Hepatocyte (in vitro differentiated cells): ENCODE measurements around the gene FAM20C. TPM values are rescaled to one million over a fixed set of nuclear protein-coding genes. Genes with fewer than 3 reads are reported as not detected.

Experiments used
- DNase-seq: peaks from one replicate; pipeline ENCODE4 v3.0.0-alpha.2; 2016; ENCODE audit warnings: low spot score
- H2AFZ ChIP-seq: fragments of 200-600 bp; sonication (generic); 2 replicates; pipeline ENCODE4 v1.6.0; 2016; ENCODE audit warnings: antibody characterized with exemption, mild to moderate bottlenecking
- H3K27ac ChIP-seq: fragments of 200-600 bp; sonication (generic); 2 replicates; pipeline ENCODE4 v1.5.1; 2016; ENCODE audit warnings: mild to moderate bottlenecking
- H3K27me3 ChIP-seq: fragments of 200-600 bp; sonication (generic); 2 replicates; pipeline ENCODE4 v1.6.1; 2016
- H3K36me3 ChIP-seq: fragments of 200-600 bp; sonication (generic); replicated peaks from 2 replicates; pipeline ENCODE4 v1.5.1; 2016; ENCODE audit warnings: low read depth; ENCODE audit not compliant: insufficient read depth
- H3K4me1 ChIP-seq: fragments of 200-600 bp; sonication (generic); 2 replicates; pipeline ENCODE4 v1.5.1; 2016; ENCODE audit warnings: mild to moderate bottlenecking, moderate library complexity; ENCODE audit not compliant: insufficient read depth
- H3K4me2 ChIP-seq: fragments of 200-600 bp; sonication (generic); 2 replicates; pipeline ENCODE4 v1.6.0; 2016
- H3K4me3 ChIP-seq: fragments of 200-600 bp; sonication (generic); 2 replicates; pipeline ENCODE4 v1.5.1; 2016; ENCODE audit warnings: mild to moderate bottlenecking
- H3K79me2 ChIP-seq: fragments of 200-600 bp; sonication (generic); 2 replicates; pipeline ENCODE4 v1.6.0; 2017; ENCODE audit warnings: mild to moderate bottlenecking
- H3K9me2 ChIP-seq: fragments of 200-600 bp; sonication (generic); replicated peaks from 2 replicates; pipeline ENCODE4 v1.6.0; 2017; ENCODE audit warnings: mild to moderate bottlenecking; ENCODE audit not compliant: insufficient read depth
- H3K9me3 ChIP-seq: fragments of 200-600 bp; sonication (generic); 2 replicates; pipeline ENCODE4 v1.5.1; 2016; ENCODE audit warnings: low read depth, mild to moderate bottlenecking
- H4K20me1 ChIP-seq: fragments of 200-600 bp; sonication (generic); 2 replicates; pipeline ENCODE4 v1.6.0; 2016; ENCODE audit warnings: mild to moderate bottlenecking; ENCODE audit not compliant: insufficient read depth, poor library complexity, severe bottlenecking
- EZH2 ChIP-seq: fragments of 200-600 bp; sonication (generic); IDR thresholded peaks from 2 replicates; pipeline ENCODE4 v1.6.1; 2016; ENCODE audit warnings: antibody characterized with exemption, mild to moderate bottlenecking, borderline replicate concordance
- EZH2phosphoT487 ChIP-seq: fragments of 200-600 bp; sonication (generic); IDR thresholded peaks from one replicate; pipeline ENCODE4 v1.6.1; 2018; ENCODE audit warnings: antibody characterized with exemption, mild to moderate bottlenecking, low read depth, moderate library complexity; ENCODE audit not compliant: unreplicated experiment, severe bottlenecking
- WGBS: methylation state at CpG from one replicate; pipeline ENCODE4 v1.1.6; 2016; ENCODE audit warnings: low lambda C conversion rate; ENCODE audit errors: missing lambda C conversion rate; 5-methylcytosine and 5-hydroxymethylcytosine counted together
- polyA plus RNA-seq: library from polyadenylated mRNA; unstranded; fragments of >200 nt; fragmentation: Nextera tagmentation; extraction: Ambion mirVana; gene quantifications from 2 replicates; pipeline ENCODE4 v1.2.1, GENCODE V29; 2016
- total RNA-seq: library from RNA; depleted of rRNA; stranded (reverse); fragments of >200 nt; gene quantifications from 2 replicates; pipeline ENCODE4 v1.2.3, GENCODE V29; 2014
- TF ChIP-seq, protein P1 (sequence below): fragments of 200-600 bp; sonication (generic); IDR thresholded peaks from 2 replicates; pipeline ENCODE4 v1.5.1; 2016; ENCODE audit warnings: antibody characterized with exemption, mild to moderate bottlenecking; ENCODE audit not compliant: poor library complexity

The FAM20C gene
- total and polyA plus RNA-seq, 2 experiments from 2014 or later = 24.4 to 42.5 TPM

DNA sequence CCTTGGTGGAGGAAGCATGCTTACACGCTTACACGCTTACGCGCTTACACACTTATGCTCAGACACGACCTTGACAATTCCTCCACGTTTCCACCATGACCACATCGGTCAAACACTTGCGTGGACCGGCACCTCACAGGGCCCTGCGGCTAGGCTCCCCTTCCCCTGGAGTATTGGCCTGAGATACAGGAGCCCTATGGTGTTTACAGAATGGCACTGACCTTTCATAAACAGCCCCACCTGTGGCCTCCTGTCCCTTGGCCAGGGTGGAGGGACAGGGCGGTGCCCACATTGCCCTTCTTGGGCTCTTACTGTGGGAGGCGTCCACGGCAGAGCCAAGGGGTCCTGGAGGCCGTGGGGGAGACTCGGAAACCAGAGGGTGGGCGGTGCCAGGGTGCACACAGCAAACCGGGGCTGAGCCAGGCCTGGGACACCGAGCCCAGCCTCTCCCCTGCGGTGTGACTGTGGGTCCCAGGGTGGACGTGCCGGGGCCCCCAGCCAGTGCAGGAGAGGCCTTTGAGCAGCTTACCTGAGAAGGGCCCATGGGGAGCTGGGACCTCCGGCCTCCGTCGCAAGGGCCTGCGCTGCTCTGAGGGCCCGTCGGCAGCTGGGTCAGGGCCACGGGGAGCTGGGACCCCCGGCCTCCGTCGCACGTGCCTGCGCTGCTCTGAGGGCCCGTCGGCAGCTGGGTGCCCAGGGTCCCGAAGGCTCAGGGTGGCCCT, 53.4 kb downstream of the FAM20C start:
- Histone ChIP-seq H3K4me3 (no peak overlapping the region), H3K27ac (no peak overlapping the region), H3K36me3 (no peaks in the 10 kb centered on the region), H3K4me1 (no peaks in the 10 kb centered on the region), H3K79me2 (no peaks in the 10 kb centered on the region), H3K4me2 (no peak overlapping the region), H3K9me3 (no peaks in the 10 kb centered on the region), H3K9me2 (no peaks in the 10 kb centered on the region), H3K27me3 (no peaks in the 10 kb centered on the region), H4K20me1 (peaks cover 2% of the 10 kb centered on the region), H2AFZ (no peak overlapping the region)
- 96% methylated on average over 31 of the region's 36 CpGs for WGBS
- TF ChIP-seq EZH2 (no peak), EZH2phosphoT487 (no peak)
- TF ChIP-seq, protein P1, sequence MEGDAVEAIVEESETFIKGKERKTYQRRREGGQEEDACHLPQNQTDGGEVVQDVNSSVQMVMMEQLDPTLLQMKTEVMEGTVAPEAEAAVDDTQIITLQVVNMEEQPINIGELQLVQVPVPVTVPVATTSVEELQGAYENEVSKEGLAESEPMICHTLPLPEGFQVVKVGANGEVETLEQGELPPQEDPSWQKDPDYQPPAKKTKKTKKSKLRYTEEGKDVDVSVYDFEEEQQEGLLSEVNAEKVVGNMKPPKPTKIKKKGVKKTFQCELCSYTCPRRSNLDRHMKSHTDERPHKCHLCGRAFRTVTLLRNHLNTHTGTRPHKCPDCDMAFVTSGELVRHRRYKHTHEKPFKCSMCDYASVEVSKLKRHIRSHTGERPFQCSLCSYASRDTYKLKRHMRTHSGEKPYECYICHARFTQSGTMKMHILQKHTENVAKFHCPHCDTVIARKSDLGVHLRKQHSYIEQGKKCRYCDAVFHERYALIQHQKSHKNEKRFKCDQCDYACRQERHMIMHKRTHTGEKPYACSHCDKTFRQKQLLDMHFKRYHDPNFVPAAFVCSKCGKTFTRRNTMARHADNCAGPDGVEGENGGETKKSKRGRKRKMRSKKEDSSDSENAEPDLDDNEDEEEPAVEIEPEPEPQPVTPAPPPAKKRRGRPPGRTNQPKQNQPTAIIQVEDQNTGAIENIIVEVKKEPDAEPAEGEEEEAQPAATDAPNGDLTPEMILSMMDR = no peak
- DNase-seq = no peak

DNA sequence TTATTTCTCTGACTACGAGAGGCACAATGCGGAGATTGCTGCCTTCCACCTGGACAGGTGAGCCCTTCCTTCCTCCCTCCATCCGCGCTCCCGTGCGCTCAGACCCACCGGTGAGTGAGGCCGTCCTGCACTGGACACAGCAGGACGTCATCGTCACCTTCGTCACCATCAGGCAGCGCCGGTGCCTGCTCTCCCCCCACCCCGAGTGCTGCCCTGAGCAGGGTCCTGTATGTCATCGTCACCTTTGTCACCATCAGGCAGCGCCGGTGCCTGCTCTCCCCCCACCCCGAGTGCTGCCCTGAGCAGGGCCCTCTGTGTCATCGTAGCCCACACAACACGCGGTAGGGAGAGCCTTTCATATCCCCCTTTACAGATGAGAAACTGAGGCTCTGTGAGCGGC, 54.1 kb downstream of the FAM20C start:
- Histone ChIP-seq H3K27ac (no peak overlapping the region), H3K9me3 (no peaks in the 10 kb centered on the region), H3K9me2 (no peaks in the 10 kb centered on the region), H3K27me3 (no peaks in the 10 kb centered on the region), H3K79me2 (no peaks in the 10 kb centered on the region), H3K36me3 (no peaks in the 10 kb centered on the region), H2AFZ (no peak overlapping the region), H3K4me3 (no peak overlapping the region), H3K4me2 (no peak overlapping the region), H4K20me1 (no peaks in the 10 kb centered on the region), H3K4me1 (no peaks in the 10 kb centered on the region)
- WGBS = 88% methylated on average over 16 of the region's 22 CpGs
- no peak for DNase-seq
- TF ChIP-seq EZH2 = no peak

DNA sequence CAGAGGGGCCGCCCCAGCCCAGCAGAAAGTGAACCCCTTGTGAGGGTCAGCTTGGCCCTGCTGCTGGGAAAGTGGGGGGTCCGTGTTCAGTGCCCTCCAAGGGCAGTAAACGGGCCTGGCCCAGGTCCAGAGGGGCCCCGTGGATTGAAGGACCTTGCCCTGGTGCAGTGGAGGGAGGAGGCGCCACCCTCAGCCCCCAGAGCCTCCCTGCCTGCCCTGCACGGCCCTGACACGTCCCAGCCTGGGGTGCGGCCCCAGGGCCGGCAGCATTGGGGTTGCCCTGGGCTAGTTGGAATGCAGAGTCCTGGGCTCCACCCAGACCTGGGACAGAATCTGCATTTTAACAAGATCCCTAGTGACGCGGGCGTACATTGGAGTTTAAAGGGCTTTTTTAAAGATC, 54.8 kb downstream of the FAM20C start:
- Histone ChIP-seq H3K36me3 (no peaks in the 10 kb centered on the region), H3K79me2 (no peaks in the 10 kb centered on the region), H3K4me1 (no peaks in the 10 kb centered on the region), H3K9me2 (no peaks in the 10 kb centered on the region), H3K27ac (no peak overlapping the region), H3K4me3 (no peak overlapping the region), H2AFZ (no peak overlapping the region), H3K9me3 (no peaks in the 10 kb centered on the region), H3K27me3 (no peaks in the 10 kb centered on the region), H4K20me1 (no peaks in the 10 kb centered on the region), H3K4me2 (no peak overlapping the region)
- 87% methylated on average over 12 of the region's 12 CpGs for WGBS
- DNase-seq = no peak
- no peak for TF ChIP-seq EZH2
- TF ChIP-seq, protein P1 = no peak
- TF ChIP-seq EZH2phosphoT487 = no peak

DNA sequence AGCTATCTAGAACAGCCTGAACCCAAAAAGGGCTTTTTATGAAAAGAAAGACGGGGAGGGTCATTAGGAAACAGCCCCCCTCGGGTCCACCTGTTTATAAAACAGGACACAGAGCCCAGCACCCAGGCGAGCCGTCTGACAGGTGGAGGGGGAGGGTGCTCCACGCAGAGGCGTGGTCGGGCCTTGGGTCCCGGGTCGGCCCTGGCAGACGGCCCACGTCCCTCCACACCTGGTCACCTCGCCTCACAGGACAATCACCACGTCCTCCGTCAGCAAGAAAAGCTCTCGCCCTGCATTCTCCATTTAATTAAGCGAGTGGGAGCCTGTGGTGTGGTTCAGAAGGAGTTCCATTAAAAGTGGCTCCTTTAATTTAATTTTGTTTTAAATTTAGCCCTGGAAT, 55.3 kb downstream of the FAM20C start:
- no peaks in the 10 kb centered on the region for H3K27me3 ChIP-seq
- no peaks in the 10 kb centered on the region for H3K9me3 ChIP-seq
- H4K20me1 ChIP-seq = no peaks in the 10 kb centered on the region
- H3K4me1 ChIP-seq = no peaks in the 10 kb centered on the region
- no peak overlapping the region for H3K4me2 ChIP-seq
- TF ChIP-seq EZH2phosphoT487 (no peak), EZH2 (no peak)
- TF ChIP-seq, protein P1 = no peak
- H3K79me2 ChIP-seq = no peaks in the 10 kb centered on the region
- H3K4me3 ChIP-seq = no peak overlapping the region
- no peaks in the 10 kb centered on the region for H3K9me2 ChIP-seq
- no peaks in the 10 kb centered on the region for H3K36me3 ChIP-seq
- H3K27ac ChIP-seq = no peak overlapping the region
- H2AFZ ChIP-seq = no peak overlapping the region
- DNase-seq = no peak
- 92% methylated on average over 16 of the region's 16 CpGs for WGBS
